Regular cardiac myocyte (primary cell): ENCODE measurements around the gene OR10D3. TPM values are rescaled to one million over a fixed set of nuclear protein-coding genes. Genes with fewer than 3 reads are reported as not detected.

Source experiments
- total RNA-seq: library from RNA; depleted of rRNA; stranded (reverse); fragments of >200 nt; gene quantifications from 2 replicates; pipeline ENCODE4 v1.2.3, GENCODE V29; 2014

Gene OR10D3, protein sequence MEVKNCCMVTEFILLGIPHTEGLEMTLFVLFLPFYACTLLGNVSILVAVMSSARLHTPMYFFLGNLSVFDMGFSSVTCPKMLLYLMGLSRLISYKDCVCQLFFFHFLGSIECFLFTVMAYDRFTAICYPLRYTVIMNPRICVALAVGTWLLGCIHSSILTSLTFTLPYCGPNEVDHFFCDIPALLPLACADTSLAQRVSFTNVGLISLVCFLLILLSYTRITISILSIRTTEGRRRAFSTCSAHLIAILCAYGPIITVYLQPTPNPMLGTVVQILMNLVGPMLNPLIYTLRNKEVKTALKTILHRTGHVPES
- total RNA-seq = not detected in 2 replicates

DNA sequence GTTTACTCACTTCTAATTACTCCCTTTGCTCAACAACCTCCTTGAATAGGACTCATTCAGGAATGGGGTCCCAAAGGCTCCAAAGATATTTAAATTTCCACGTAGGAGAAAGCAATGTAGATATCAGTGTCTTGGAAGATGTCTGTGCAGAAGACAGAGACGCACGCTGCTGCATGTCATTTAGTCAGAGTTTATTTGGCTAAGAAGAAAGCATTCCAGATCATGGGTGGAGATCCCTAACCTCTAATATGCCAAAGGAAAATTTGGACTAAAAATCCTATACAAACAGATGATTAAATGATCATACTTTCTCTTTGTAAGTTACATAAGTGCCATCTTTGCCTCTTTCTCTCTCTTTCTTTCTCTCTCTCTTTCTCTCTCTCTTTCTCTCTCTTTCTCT lies at the start of gene OR10D3:
TSS of gene OR10D3 (plus strand) at position 278 of the 400 bp plus-strand sequence. CDS start 1,925 bp downstream, outside the sequence.

Other genes starting within 250 kb of the OR10D3 start
- not detected in 2 replicates for gene OR4D5, start 243.7 kb upstream of the OR10D3 start, total RNA-seq
- gene OR6T1, start 239.5 kb upstream of the OR10D3 start, total RNA-seq = not detected in 2 replicates
- not detected in 2 replicates for gene OR10S1, start 205.6 kb upstream of the OR10D3 start, total RNA-seq
- gene OR10G6, start 188.2 kb upstream of the OR10D3 start, total RNA-seq = not detected in 2 replicates
- gene OR10G4, start 170.3 kb upstream of the OR10D3 start, total RNA-seq = not detected in 2 replicates
- gene OR10G9, start 160.3 kb upstream of the OR10D3 start, total RNA-seq = not detected in 2 replicates
- not detected in 2 replicates for gene OR10G8, start 156.5 kb upstream of the OR10D3 start, total RNA-seq
- gene OR10G7, start 142.0 kb upstream of the OR10D3 start, total RNA-seq = not detected in 2 replicates
- 11.5 and 13.5 TPM in 2 replicates for gene VWA5A, start 67.9 kb upstream of the OR10D3 start, total RNA-seq
- gene OR8G1, start 57.8 kb downstream of the OR10D3 start, total RNA-seq = not detected in 2 replicates
- gene OR8G5, start 73.0 kb downstream of the OR10D3 start, total RNA-seq = not detected in 2 replicates
- under 0.01 TPM in 1 of 2 replicates, not detected in the other for gene OR8D1, start 130.6 kb downstream of the OR10D3 start, total RNA-seq
- not detected in 2 replicates for gene OR8D2, start 136.9 kb downstream of the OR10D3 start, total RNA-seq
- gene OR8B2, start 201.2 kb downstream of the OR10D3 start, total RNA-seq = not detected in 2 replicates
- not detected in 2 replicates for gene OR8B3, start 215.7 kb downstream of the OR10D3 start, total RNA-seq
- gene OR8B4, start 241.5 kb downstream of the OR10D3 start, total RNA-seq = not detected in 2 replicates